GM12891 (cell line): ENCODE results near the gene APBB1IP.

ENCODE experiments used
- DNase-seq: peaks from one replicate; pipeline ENCODE4 v3.0.0; 2011; ENCODE audit warnings: low spot score; ENCODE audit not compliant: insufficient read length
- FAIRE-seq: peaks from 2 replicates; lab custom pipeline; 2011; peaks lifted over from hg19 to GRCh38; lab: Jason Lieb, UNC
- PAX5 ChIP-seq: IDR thresholded peaks from 2 replicates; pipeline ENCODE4 v1.6.1; 2011; ENCODE audit warnings: low read length, moderate library complexity, mild to moderate bottlenecking; ENCODE audit not compliant: insufficient read depth, severe bottlenecking
- POLR2A ChIP-seq: IDR thresholded peaks from 2 replicates; pipeline ENCODE4 v1.6.1; 2011; ENCODE audit warnings: low read depth, low read length, control low read depth
- POLR2AphosphoS5 ChIP-seq: IDR thresholded peaks from 2 replicates; pipeline ENCODE4 v1.6.1; 2011; ENCODE audit warnings: low read depth, low read length, control low read depth
- POU2F2 ChIP-seq: IDR thresholded peaks from 2 replicates; pipeline ENCODE4 v1.6.1; 2011; ENCODE audit warnings: low read depth, mild to moderate bottlenecking, control low read depth, low read length, moderate library complexity
- SPI1 ChIP-seq: IDR thresholded peaks from 2 replicates; pipeline ENCODE4 v1.6.1; 2011; ENCODE audit warnings: low read depth, low read length, control low read depth
- TAF1 ChIP-seq: IDR thresholded peaks from 2 replicates; pipeline ENCODE4 v1.6.1; 2011; ENCODE audit warnings: low read depth, low read length, control low read depth

The APBB1IP gene

GRCh38 chr10:26612151-26612915, 174.2 kb downstream of the APBB1IP start:
- FAIRE-seq: peak; percentile 20
- no peak for TF ChIP-seq TAF1
- no peak for TF ChIP-seq PAX5
- TF ChIP-seq POLR2AphosphoS5: no peak
- TF ChIP-seq POLR2A: no peak
- no peak for TF ChIP-seq POU2F2
- no peak for TF ChIP-seq SPI1
- no peak for DNase-seq
